T-helper 9 cell (primary cell): Measurements from ENCODE around the gene SPSB1.
A peak's percentile ranks its signal among the peaks of the same experiment; 100 is the strongest.
"Not testable (repeated sequence)": the region's sequence is repeated elsewhere in the genome, so short reads cannot be mapped to it uniquely, and the experiment has no call there.

Source experiments
- DNase-seq: peaks from one replicate; pipeline ENCODE4 v3.0.0-alpha.2; 2020

The SPSB1 gene

DNA sequence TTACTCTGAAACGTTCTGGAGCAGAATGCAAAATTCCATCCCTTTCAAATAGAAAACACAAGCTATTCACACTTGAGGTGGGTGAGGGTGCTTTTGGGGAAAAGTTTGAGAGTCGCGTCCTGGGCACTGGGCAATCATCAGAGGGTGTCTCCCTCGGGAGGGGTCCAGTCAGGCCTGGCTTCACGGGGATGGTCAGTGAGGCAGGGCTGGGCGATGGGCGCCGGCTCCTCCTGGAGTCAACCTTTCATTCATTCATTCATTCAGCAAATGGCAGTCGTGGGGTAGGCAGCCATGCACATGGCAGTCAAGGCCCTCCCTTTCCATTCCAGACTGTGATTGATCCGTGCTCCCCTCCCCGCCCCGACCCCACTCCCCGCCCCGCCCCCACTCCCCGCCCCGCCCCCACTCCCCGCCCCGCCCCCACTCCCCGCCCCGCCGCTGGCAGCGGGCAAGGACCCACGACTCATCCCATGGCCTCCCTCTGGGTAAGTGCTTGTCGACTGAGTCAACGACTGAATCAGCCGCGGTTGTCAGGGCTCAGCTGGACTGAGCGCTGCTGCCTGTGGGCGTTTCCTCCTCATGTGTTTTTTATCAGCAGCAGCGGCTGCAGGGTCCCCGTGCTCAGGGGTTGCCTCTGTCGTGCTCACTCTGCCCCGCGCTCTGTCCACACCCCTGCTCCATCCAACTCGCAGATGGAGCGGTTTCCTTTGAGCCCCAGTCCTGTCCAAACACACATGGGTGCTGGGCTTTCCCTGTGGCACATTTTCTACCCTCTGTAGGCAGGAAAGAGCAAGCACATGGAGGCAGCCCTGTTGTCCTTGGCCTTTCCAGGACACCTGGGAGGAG, 12.5 kb upstream of the SPSB1 start:
- DNase-seq: no peak

GRCh38 chr1:9281071-9281827, 11.4 kb upstream of the SPSB1 start:
- DNase-seq: no peak

- DNase-seq: no peak
Measured at GRCh38 chr1:9281908-9282695, 10.6 kb upstream of the SPSB1 start.

DNA sequence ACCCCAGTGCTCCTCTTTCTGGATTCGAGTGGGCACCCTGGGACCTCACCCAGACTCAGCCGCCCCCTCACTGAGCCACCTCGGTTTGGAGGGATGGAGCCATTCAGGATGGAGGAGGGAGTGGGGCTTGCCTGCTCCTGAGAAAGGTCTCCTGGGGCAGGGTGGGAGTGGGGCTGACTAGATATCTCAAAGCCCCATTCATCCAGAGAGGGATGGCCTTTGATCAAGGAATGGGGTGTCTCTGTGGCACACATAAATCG, 10.1 kb upstream of the SPSB1 start:
- DNase-seq: no peak

GRCh38 chr1:9284061-9284460, 8.6 kb upstream of the SPSB1 start:
- no peak for DNase-seq

DNA sequence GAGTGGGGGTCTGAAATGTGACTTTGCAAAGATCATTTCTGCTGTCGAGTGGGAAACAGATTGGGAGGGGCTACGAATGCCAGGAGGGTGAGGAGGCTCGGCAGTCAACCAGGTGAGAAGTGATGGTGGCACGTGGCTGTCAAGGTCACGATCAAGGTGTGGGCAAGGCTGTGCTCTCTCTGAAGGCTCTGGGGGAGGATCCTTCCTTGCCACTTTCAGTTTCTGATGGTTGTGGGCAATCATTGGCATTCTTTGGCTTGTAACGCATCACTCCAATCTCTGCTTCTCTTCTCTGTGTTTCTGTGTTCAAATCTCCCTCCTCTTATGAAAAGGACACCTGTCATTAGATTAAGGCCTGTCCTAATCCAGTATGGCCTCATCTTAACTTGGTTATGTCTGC, 6.1 kb upstream of the SPSB1 start:
- DNase-seq: no peak

DNA sequence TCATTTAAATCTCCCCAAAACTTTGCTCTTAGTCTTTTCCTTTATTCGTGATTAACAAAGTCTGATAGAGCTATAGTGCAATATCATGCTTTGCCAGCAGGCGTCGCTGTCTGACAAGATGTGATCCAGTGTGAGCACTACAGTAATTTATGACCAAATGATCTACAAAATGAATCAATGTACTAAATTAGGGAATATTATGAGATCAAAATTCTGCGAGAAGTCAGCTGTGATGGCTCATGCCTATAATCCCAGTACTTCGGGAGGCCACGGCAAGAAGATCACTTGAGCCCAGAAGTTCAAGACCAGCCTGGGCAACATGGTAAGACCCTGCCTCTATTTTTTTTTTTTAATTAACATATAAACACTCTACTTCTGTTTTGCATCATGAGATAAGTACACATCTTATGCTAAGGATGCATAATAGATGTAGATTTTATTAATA, 3.6 kb upstream of the SPSB1 start:
- DNase-seq: peak; percentile 90

GRCh38 chr1:9289711-9290485, 2.8 kb upstream of the SPSB1 start:
- no peak for DNase-seq

DNA sequence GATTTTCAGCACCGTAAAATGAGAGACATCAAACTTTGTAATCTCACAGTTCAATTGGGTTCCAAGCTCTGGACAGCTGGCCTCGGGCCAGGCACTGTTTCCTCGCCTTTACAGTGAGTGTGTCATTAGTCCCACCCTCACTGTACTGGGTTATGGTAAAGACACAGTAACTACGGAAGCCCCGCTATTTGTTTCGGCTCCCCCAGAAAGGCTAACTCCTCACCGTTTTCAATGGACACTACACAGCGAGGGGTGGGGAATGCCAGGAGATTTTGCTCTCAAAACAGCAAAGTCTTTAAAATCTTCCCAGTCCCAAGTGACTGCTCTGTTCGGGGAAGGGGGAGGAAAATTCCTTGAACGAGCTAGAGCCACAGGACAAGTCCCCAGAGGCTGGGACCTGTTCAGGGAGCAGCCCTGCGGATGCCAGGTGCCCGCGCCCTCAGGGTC, 757 bp upstream of the SPSB1 start:
- DNase-seq: no peak

- DNase-seq: no peak
Measured at GRCh38 chr1:9293241-9293532, 493 bp downstream of the SPSB1 start.

- peak; percentile 36 for DNase-seq
Measured at GRCh38 chr1:9293533-9294404, 1.1 kb downstream of the SPSB1 start.

- no peak for DNase-seq
Measured at GRCh38 chr1:9294405-9294773, 1.7 kb downstream of the SPSB1 start.

DNA sequence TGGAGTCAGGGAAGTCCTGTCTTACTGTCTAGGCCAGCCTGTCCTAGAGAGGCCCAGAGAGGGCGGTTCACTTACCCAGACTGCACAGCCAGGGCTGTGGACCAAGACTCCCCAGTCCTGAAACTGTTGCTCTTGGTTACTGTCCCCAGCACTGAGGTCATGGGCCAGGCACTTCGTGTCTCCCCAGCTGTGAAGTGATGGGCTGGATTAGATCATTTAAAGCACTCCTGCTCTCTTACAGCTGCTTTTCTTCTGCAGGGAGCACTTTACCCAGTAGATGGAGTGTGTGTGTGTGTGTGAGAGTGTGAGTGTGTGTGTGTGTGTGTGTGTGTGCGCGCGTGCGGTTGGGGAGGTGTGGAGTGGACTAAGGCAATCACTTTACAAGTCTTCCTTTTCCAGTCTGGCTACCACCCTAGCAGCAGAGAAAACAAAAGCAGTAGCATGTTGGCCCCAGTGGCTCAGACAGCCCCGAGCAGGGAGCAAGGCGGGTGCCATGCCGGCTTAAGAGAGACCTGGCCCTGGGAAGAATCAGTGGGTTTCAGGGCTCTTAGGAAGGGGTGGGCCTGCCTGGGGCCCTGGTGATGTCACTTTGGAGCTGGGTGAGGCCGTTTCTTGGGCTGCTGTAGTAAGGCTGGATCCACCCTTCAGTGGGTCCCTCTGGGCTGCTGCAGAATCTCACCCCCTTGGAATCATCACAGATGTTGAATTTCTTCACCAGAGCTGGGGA, 2.4 kb downstream of the SPSB1 start:
- no peak for DNase-seq

- DNase-seq: no peak
Measured at GRCh38 chr1:9295884-9296283, 3.2 kb downstream of the SPSB1 start.

GRCh38 chr1:9296850-9297249, 4.2 kb downstream of the SPSB1 start:
- DNase-seq: no peak

DNA sequence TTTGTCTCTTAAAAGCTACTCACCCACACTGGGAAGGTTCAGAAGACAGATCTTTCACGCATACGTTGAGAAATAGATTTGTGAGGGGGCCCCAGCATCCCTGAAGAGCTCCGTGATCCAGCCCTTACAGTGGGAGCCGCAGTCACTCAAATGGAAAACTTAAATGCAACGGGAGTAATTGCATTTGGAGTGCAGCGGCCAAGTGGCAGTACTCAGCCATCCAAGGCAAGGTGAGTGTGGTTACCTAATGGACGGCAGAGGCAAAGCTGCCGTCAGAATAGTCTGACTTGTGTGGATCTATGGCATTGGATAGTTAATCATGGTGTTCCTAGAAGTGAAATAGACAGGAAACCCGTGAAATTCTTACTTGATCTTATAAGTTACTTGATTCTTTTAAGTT, 5.1 kb downstream of the SPSB1 start:
- no peak for DNase-seq

GRCh38 chr1:9298282-9298681, 5.6 kb downstream of the SPSB1 start:
- no peak for DNase-seq

DNA sequence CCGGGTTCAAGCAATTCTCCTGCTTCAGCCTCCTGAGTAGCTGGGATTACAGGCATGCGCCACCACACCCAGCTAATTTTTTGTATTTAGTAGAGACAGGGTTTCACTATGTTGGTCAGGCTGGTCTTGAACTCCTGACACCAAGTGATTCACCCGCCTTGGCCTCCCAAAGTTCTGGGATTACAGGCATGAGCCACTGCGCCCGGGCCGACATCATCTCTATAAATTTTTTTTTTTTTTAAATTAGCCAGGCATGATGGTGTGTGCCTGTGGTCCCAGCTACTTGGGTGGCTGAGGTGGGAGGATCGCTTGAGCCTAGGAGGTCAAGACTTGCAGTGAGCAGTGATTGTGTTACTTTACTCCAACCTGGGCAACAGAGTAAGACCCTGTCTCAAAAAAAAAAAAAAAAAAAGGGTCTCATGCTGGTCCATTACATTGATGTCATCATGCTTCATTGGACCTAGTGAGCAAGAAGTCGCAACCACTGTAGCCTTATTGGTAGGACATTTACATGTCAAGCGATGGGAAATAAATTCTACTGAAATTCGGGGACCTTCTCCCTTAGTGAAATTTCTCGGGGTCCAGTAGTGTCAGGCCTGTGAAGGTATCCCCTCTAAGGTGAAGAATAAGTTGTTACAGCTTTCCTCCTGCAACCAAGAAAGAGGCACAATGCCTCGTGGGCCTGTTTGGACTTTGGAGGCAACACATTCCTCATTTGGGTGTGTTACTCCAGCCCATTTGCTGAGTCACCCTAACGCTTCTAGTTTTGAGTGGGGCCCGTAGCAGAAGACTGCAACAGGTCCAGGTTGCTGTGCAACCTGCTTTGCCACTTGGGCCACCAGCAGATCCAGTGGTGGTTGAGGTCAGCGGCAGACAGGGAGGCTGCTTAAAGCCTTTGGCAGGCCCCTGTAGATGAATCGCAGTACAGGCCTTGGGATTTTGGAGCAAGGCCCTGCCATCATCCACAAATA, 7.2 kb downstream of the SPSB1 start:
- not testable (repeated sequence) for DNase-seq

DNA sequence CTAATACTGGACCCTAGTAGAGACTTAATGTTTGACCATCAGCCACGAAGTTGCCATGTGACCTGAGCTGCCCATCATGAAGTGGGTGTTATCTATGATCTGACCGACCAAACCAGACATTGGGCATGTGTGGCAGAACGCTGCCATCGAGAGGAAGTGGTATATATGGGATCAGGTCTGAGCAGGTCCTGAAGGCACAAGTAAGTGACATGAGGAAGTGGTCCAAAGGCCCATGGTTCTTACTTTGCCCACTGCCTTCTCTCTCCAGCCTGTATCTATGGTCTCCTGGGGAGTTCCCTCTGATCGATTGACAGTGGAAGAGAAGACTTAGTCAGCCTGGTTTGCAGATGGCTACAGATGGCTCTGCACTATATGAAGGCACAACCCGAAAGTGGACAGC, 7.9 kb downstream of the SPSB1 start:
- no peak for DNase-seq
